Neural progenitor cell (in vitro differentiated cells): ENCODE measurements around the gene P2RY12. TPM values are rescaled to one million over a fixed set of nuclear protein-coding genes. Genes with fewer than 3 reads are reported as not detected.

Experiments used
- DNase-seq: peaks from one replicate; pipeline ENCODE4 v3.0.0-alpha.2; 2016; ENCODE audit warnings: low spot score
- H2AFZ ChIP-seq: fragments of 200-600 bp; sonication (generic); replicated peaks from 2 replicates; pipeline ENCODE4 v1.6.1; 2016; ENCODE audit warnings: antibody characterized with exemption
- H3F3A ChIP-seq: fragments of 200-600 bp; sonication (generic); 2 replicates; pipeline ENCODE4 v1.6.1; 2016; ENCODE audit warnings: antibody characterized with exemption, low read depth
- H3K27ac ChIP-seq: fragments of 200-600 bp; sonication (generic); 2 replicates; pipeline ENCODE4 v1.5.1; 2016; ENCODE audit warnings: mild to moderate bottlenecking
- H3K27me3 ChIP-seq: fragments of 200-600 bp; sonication (generic); 2 replicates; pipeline ENCODE4 v1.6.1; 2016; ENCODE audit warnings: mild to moderate bottlenecking, moderate library complexity
- H3K36me3 ChIP-seq: fragments of 200-600 bp; sonication (generic); 2 replicates; pipeline ENCODE4 v1.5.1; 2016
- H3K4me1 ChIP-seq: fragments of 200-600 bp; sonication (generic); 2 replicates; pipeline ENCODE4 v1.6.1; 2016; ENCODE audit warnings: mixed run types
- H3K4me2 ChIP-seq: fragments of 200-600 bp; sonication (generic); 2 replicates; pipeline ENCODE4 v1.6.1; 2016
- H3K4me3 ChIP-seq: fragments of 200-600 bp; sonication (generic); 2 replicates; pipeline ENCODE4 v1.5.1; 2016
- H3K79me2 ChIP-seq: fragments of 200-600 bp; sonication (generic); 2 replicates; pipeline ENCODE4 v1.6.1; 2016; ENCODE audit warnings: low read depth
- H3K9ac ChIP-seq: fragments of 200-600 bp; sonication (generic); 2 replicates; pipeline ENCODE4 v1.6.1; 2016
- H3K9me3 ChIP-seq: fragments of 200-600 bp; sonication (generic); 2 replicates; pipeline ENCODE4 v1.5.1; 2016; ENCODE audit warnings: low read depth
- H4K20me1 ChIP-seq: fragments of 200-600 bp; sonication (generic); 2 replicates; pipeline ENCODE4 v1.6.1; 2016; ENCODE audit warnings: low read depth
- H3K27ac Mint-ChIP-seq: 3 replicates; pipeline ENCODE4 v1.8.0; 2021; ENCODE audit warnings: mixed read lengths
- H3K27me3 Mint-ChIP-seq: 2 replicates; pipeline ENCODE4 v1.8.0; 2022; ENCODE audit warnings: low read depth, mild to moderate bottlenecking, inconsistent platforms, moderate library complexity, mixed read lengths; ENCODE audit not compliant: insufficient read depth
- H3K36me3 Mint-ChIP-seq: 3 replicates; pipeline ENCODE4 v1.8.0; 2021; ENCODE audit warnings: mixed read lengths
- H3K4me1 Mint-ChIP-seq: 3 replicates; pipeline ENCODE4 v1.8.0; 2021; ENCODE audit warnings: mixed read lengths
- H3K4me3 Mint-ChIP-seq: 3 replicates; pipeline ENCODE4 v1.8.0; 2021; ENCODE audit warnings: mild to moderate bottlenecking, moderate library complexity, mixed read lengths
- H3K9me3 Mint-ChIP-seq: 3 replicates; pipeline ENCODE4 v1.8.0; 2020; ENCODE audit warnings: mixed read lengths
- EZH2 ChIP-seq: fragments of 200-600 bp; sonication (generic); IDR thresholded peaks from 2 replicates; pipeline ENCODE4 v1.6.1; 2017; ENCODE audit warnings: antibody characterized with exemption, mild to moderate bottlenecking, moderate library complexity
- EZH2phosphoT487 ChIP-seq: fragments of 200-600 bp; sonication (generic); IDR thresholded peaks from 2 replicates; pipeline ENCODE4 v1.6.1; 2017; ENCODE audit warnings: antibody characterized with exemption
- total RNA-seq: library from RNA; depleted of rRNA; stranded (reverse); fragments of >200 nt; gene quantifications from 2 replicates; pipeline ENCODE4 v1.2.3, GENCODE V29; 2015; ENCODE audit warnings: low replicate concordance
- TF ChIP-seq, protein P1 (sequence below): fragments of 200-600 bp; sonication (generic); IDR thresholded peaks from 2 replicates; pipeline ENCODE4 v1.5.1; 2017; ENCODE audit warnings: antibody characterized with exemption, mild to moderate bottlenecking

P2RY12 gene
- total RNA-seq, 1 donor from 2014 or later = not detected

DNA sequence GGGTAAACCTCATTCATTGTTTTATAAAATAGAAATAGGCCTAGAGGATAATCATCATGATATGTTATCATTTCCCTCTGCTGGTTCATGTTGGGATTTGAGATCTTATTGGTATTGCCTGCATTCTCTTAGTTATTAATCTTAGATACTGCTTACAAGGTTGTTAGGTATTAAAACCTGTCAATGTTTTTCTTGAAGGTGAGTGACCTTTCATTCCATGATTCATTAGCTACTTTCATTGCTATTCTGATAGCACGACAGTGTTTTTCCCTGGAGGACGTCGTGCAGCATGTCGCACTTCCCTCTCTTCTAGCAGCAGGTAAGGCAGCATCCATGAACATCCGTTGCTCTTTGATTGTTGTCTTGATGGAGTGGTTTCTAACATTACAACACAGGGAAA lies 17.1 kb downstream of the P2RY12 start:
- Histone ChIP-seq H3K4me3 (no peak overlapping the region), H3F3A (no peaks in the 10 kb centered on the region)

DNA sequence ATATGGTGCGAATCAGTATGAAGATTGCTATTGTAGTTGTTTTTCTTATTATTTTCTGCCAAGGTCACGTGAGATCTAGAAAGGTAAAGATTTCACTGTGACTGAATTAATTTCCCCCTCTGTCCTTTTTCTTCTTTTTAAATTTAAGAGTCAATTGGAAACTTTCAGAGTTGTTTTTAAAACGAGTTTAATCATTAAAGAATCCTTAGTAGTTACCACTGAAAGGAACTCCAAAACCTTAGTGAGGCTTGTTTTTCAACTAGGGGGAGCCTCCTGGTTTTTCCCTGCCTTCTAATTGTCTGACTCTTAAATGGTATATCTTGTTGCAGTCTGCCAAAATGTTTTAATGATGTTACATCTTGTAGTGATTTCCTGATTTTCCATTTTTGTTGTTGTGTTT lies 17.6 kb downstream of the P2RY12 start:
- no peaks in the 10 kb centered on the region for H4K20me1 ChIP-seq
- H3K4me3 ChIP-seq = no peak overlapping the region
- TF ChIP-seq, protein P1, sequence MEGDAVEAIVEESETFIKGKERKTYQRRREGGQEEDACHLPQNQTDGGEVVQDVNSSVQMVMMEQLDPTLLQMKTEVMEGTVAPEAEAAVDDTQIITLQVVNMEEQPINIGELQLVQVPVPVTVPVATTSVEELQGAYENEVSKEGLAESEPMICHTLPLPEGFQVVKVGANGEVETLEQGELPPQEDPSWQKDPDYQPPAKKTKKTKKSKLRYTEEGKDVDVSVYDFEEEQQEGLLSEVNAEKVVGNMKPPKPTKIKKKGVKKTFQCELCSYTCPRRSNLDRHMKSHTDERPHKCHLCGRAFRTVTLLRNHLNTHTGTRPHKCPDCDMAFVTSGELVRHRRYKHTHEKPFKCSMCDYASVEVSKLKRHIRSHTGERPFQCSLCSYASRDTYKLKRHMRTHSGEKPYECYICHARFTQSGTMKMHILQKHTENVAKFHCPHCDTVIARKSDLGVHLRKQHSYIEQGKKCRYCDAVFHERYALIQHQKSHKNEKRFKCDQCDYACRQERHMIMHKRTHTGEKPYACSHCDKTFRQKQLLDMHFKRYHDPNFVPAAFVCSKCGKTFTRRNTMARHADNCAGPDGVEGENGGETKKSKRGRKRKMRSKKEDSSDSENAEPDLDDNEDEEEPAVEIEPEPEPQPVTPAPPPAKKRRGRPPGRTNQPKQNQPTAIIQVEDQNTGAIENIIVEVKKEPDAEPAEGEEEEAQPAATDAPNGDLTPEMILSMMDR = no peak
- no peak for DNase-seq
- no peak overlapping the region for H3K4me2 ChIP-seq
- no peaks in the 10 kb centered on the region for H3K9me3 ChIP-seq
- no peaks in the 10 kb centered on the region for H3K79me2 ChIP-seq
- no peak overlapping the region for H3K9ac ChIP-seq
- no peak overlapping the region for H2AFZ ChIP-seq
- H3K36me3 Mint-ChIP-seq = peaks cover 10% of the 10 kb centered on the region
- H3K27me3 Mint-ChIP-seq = no peaks in the 10 kb centered on the region
- H3K27ac Mint-ChIP-seq = no peak overlapping the region
- H3K4me1 ChIP-seq = peaks cover 11% of the 10 kb centered on the region
- H3K4me3 Mint-ChIP-seq = no peak overlapping the region
- no peaks in the 10 kb centered on the region for H3K9me3 Mint-ChIP-seq
- no peak overlapping the region for H3K27ac ChIP-seq
- H3K4me1 Mint-ChIP-seq = peaks cover 11% of the 10 kb centered on the region
- no peaks in the 10 kb centered on the region for H3K36me3 ChIP-seq
- no peaks in the 10 kb centered on the region for H3F3A ChIP-seq
- H3K27me3 ChIP-seq = no peaks in the 10 kb centered on the region

More for the DNA sequence above, 17.1 kb downstream of the P2RY12 start:
- Histone ChIP-seq H3K36me3 (no peaks in the 10 kb centered on the region), H3K4me2 (no peak overlapping the region), H3K4me1 (peaks cover 11% of the 10 kb centered on the region), H2AFZ (no peak overlapping the region), H3K27ac (no peak overlapping the region), H3K9ac (no peak overlapping the region), H3K9me3 (no peaks in the 10 kb centered on the region), H3K27me3 (no peaks in the 10 kb centered on the region), H3K79me2 (no peaks in the 10 kb centered on the region), H4K20me1 (no peaks in the 10 kb centered on the region)
- H3K4me3 Mint-ChIP-seq = no peak overlapping the region
- no peaks in the 10 kb centered on the region for H3K9me3 Mint-ChIP-seq
- no peak overlapping the region for H3K27ac Mint-ChIP-seq
- H3K27me3 Mint-ChIP-seq = no peaks in the 10 kb centered on the region
- H3K4me1 Mint-ChIP-seq = peaks cover 11% of the 10 kb centered on the region
- peaks cover 10% of the 10 kb centered on the region for H3K36me3 Mint-ChIP-seq
- no peak for DNase-seq
- TF ChIP-seq EZH2 (no peak), EZH2phosphoT487 (no peak)
- TF ChIP-seq, protein P1 = no peak

DNA sequence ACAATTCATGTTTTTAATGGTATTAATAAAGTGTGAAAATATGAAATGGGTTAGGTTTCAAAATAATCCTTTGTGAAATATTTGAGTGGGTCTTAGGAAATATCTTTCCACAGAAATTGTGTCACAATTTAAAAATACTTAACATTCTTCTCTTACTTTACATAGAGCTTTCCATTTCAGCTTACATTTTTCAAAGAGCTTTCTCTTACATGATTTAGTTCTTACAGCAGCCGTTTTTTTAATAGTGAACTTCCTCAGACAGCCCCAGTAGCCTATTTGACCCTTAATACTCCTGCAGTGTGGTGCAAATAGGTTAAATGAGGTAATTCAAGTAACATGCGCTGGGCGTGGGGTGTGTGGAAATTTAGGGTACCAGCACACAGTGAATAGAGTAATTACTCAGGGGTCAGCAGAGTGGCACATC lies 21.8 kb downstream of the P2RY12 start:
- no peaks in the 10 kb centered on the region for H3K79me2 ChIP-seq

More for the DNA sequence above, 21.8 kb downstream of the P2RY12 start:
- Histone ChIP-seq H3K9me3 (no peaks in the 10 kb centered on the region), H3F3A (no peaks in the 10 kb centered on the region), H2AFZ (no peak overlapping the region), H3K27ac (no peak overlapping the region), H3K4me1 (peaks cover 14% of the 10 kb centered on the region), H3K4me3 (no peak overlapping the region), H3K27me3 (no peaks in the 10 kb centered on the region), H3K36me3 (peaks cover 4% of the 10 kb centered on the region), H3K4me2 (no peak overlapping the region), H3K9ac (no peak overlapping the region), H4K20me1 (no peaks in the 10 kb centered on the region)
- Mint-ChIP-seq H3K4me1 (peaks cover 11% of the 10 kb centered on the region), H3K36me3 (peaks cover 4% of the 10 kb centered on the region), H3K9me3 (no peaks in the 10 kb centered on the region), H3K4me3 (no peak overlapping the region), H3K27ac (no peak overlapping the region), H3K27me3 (no peaks in the 10 kb centered on the region)
- TF ChIP-seq, protein P1 = no peak
- no peak for TF ChIP-seq EZH2phosphoT487
- no peak for TF ChIP-seq EZH2
- DNase-seq = no peak
